HG02678 (cell line): ENCODE measurements around the gene FCN2.

Experiments used
- ATAC-seq: cut with Tn5 transposase; IDR thresholded peaks from one replicate; pipeline ENCODE4 v1.9.1; 2021; ENCODE audit warnings: mild to moderate bottlenecking, moderate library complexity; ENCODE audit not compliant: unreplicated experiment

FCN2 gene

GRCh38 chr9:134880484-134881312 is at the start of gene FCN2:
Gene FCN2, plus strand, starts transcription at chr9:134880810. Its CDS starts 12 bp downstream, at chr9:134880822.
- no peak for ATAC-seq

GRCh38 chr9:134830926-134831720 is 49.5 kb upstream of the FCN2 start:
- no peak for ATAC-seq

- ATAC-seq = no peak
Observed at GRCh38 chr9:134832471-134832870, 48.1 kb upstream of the FCN2 start.

- ATAC-seq = no peak
Observed at GRCh38 chr9:134833294-134833880, 47.2 kb upstream of the FCN2 start.

- no peak for ATAC-seq
Observed at GRCh38 chr9:134834217-134834956, 46.2 kb upstream of the FCN2 start.

- ATAC-seq = no peak
Observed at GRCh38 chr9:134834957-134835419, 45.6 kb upstream of the FCN2 start.

- no peak for ATAC-seq
Observed at GRCh38 chr9:134835448-134835847, 45.2 kb upstream of the FCN2 start.

- no peak for ATAC-seq
Observed at GRCh38 chr9:134835987-134836386, 44.6 kb upstream of the FCN2 start.

GRCh38 chr9:134836406-134836970 is 44.1 kb upstream of the FCN2 start:
- no peak for ATAC-seq

GRCh38 chr9:134837529-134837928 is 43.1 kb upstream of the FCN2 start:
- ATAC-seq = no peak

GRCh38 chr9:134838651-134839454 is 41.8 kb upstream of the FCN2 start:
- ATAC-seq = no peak

- ATAC-seq = no peak
Observed at GRCh38 chr9:134839455-134840125, 41.0 kb upstream of the FCN2 start.

- ATAC-seq = no peak
Observed at GRCh38 chr9:134840511-134840910, 40.1 kb upstream of the FCN2 start.

- ATAC-seq = no peak
Observed at GRCh38 chr9:134841180-134841904, 39.3 kb upstream of the FCN2 start.

GRCh38 chr9:134842321-134842720 is 38.3 kb upstream of the FCN2 start:
- ATAC-seq = no peak

GRCh38 chr9:134843740-134844139 is 36.9 kb upstream of the FCN2 start:
- no peak for ATAC-seq

GRCh38 chr9:134844821-134845220 is 35.8 kb upstream of the FCN2 start:
- ATAC-seq = no peak

GRCh38 chr9:134846187-134846586 is 34.4 kb upstream of the FCN2 start:
- ATAC-seq = no peak
